Activated CD8-positive, alpha-beta memory T cell treated with anti-CD3 and anti-CD28 coated beads, Interleukin-2, amount 50 U/mL, for 48 hours (primary cell): ENCODE measurements around the gene MYO15A.

Experiments
- DNase-seq: peaks from one replicate; pipeline ENCODE4 v3.0.0-alpha.2; 2020

The MYO15A gene

DNA sequence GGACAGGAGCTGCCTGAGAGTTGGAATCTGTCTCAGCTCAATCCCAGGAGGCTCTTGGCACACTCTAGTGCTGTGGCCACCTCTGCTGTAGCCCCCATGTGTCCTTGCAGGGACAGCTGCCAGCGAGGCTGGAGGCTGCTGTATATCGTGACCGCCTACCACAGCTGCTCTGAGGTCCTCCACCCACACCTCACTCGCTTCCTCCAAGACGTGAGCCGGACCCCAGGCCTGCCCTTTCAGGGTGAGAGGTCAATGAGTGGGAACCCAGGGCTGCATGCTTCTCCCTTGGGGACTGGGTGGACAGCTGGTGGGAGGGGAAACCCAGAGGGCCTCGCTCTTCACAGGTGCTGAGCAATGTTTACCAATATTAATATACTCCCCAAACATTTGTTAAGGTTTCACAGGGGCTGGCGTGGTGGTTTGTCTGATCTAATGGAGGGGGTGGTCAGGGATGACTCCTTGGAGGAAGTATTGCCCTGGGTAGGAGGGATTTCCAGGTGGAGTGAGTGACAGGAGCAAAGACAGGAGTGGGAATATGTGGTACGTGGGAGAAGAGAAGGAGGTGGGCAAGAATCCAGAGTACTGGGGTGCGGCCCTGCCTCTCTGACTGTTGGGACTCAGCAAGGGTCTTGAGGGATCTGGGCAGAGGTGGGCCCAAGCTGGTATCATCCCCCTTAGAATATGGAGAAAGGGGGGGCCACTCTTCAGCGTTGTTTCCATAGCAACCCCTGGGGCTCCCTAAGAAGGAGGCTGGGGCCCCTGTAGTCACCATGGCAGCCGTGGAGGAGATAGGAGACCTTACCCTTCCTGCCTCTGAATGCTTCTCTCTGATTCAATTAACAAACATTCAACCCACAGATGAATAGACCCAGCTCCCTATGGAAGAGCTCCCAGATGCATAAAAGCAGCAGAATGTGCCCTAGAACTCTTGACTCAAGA, 52.9 kb downstream of the MYO15A start:
- DNase-seq, result no peak

DNA sequence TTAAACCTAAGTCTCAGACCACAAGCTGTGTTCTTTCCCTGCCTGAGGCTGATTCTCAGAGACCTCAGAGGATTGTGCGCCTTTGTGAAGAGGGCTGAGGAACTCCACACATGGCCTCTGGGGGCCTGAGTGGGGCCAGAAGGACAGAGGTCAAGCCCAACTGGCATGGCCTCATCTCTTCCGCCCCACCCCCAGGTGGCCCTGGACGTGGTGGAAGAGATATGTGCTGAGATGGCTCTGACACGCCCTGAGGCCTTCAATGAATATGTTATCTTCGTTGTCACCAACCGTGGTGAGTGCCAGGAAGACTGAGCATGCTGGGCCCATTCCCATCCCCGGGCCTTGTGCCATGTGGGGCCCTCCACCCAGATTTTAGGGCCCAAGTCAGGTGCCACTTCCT, 55.0 kb downstream of the MYO15A start:
- DNase-seq, result no peak

DNA sequence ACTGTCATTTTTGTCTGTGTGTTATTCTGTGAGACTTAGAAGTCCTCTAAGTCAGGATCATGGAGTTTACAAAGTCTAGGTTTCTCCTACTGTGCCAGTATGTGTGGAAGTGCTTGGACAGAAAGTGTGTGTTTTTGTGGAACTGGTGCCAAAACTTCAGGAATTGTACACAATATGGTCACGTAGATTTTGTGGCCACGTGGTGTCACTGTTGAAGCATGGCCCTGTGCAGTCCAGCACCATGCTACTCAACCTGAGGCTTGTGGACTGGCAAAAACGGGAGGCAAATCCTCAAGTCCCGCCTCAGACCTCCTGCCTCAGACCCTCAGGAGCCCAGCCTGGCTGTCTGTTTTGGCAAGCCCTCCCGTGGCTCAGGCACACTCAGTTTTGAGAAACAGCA, 58.3 kb downstream of the MYO15A start:
- DNase-seq, result no peak

DNA sequence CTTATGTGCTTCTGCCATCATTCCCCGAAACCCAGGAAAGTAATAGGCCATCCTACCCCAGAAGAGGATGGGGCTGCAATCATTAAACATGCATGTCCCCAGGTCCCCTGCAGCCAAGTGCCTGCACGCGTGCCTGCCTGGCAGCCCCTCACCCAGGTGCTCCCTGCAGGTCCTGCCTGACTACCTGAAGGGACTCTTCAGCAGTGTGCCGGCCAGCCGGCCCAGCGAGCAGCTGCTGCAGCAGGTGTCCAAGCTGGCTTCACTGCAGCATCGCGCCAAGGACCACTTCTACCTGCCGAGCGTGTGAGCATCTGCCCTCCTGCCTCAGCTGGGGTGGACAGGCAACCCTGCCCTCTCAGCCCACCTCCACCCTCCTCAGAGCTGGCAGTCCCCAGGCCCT, 58.9 kb downstream of the MYO15A start:
- DNase-seq, result no peak

DNA sequence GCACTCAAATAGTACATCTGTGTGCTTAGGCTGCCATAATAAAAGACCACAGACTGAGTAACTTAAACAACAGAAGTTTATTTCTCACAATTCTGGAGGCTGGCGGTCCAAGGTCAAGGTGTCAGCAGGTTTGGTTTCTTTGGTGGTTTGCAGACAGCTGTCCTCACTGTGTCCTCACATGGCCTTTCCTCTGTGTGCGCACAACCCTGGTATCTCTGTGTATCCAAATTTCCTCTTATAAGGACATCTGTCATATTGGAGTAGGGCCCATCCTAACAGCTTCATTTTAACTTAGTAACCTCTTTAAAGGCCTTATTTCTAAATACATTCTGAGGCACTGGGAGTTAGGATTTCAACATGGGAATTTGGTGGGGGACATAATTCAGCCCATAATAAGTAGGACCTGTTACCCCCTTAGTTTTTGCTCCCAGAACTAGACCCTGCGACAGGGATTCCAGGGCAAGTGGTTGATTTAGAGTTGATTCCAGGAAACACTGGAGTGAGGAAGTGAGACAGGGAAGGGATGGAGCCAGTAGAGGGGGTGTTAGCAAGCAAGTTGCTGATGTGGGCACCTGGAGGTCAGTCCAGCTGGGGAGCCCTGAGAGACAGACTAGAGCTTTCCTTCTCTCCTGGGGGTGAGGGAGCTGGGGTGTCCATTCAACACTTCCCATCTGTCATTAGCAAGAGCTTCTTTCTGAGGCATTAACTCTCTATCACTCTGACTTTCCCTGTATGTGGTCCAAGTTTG, 64.1 kb downstream of the MYO15A start:
- no peak for DNase-seq

DNA sequence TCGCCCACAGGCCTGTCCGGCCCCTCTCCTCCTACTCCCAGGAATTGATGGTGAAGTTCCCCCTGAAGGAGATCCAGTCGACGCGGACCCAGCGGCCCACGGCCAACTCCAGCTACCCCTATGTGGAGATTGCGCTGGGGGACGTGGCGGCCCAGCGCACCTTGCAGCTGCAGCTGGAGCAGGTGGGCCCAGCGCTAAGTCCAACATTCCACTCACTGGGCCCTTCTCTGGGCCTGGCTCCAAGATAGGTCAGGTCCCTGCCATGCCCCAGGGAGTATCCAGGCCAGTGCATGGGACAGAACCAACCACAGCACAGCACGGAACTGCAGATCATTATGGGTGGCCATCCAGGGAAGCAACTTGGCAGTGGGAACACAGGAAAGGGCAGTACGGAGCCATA, 65.2 kb downstream of the MYO15A start:
- no peak for DNase-seq

DNA sequence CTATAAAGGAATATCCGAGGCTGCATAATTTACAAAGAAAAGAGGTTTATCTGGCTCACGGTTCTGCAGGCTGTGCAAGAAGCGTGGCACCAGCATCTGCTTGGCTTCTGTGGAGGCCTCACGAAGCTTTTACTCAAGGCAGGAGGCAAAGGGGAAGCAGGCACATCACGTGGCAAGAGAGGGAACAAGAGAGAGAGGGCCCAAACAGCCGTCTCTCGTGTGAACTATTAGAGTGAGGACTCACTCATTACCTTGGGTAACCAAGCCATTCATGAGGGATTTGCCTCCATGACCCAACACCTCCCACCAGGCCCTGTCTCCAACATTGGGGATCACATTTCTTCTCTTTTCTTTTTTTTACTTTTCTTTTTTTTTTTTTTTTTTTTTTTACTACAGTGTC, 67.6 kb downstream of the MYO15A start:
- DNase-seq, result no peak

DNA sequence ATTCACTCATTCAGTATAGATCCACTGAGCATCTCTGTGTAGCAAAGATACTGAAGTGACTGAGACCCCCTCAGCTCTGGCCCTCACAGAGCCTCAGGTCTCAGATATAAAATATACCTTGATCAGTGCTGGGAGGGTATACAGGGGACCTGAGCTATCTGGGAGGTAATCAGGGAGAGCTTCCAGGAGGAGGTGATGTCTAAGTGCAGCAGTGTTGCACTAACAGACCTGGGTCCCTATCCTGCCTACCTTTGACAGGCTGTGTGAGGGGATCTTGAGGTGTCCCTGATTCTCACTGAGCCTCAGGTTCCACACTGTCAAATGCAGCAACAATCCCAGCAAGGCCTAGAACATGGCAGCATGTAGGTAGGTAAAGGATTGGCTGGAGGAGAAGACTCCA, 68.6 kb downstream of the MYO15A start:
- DNase-seq, result no peak

DNA sequence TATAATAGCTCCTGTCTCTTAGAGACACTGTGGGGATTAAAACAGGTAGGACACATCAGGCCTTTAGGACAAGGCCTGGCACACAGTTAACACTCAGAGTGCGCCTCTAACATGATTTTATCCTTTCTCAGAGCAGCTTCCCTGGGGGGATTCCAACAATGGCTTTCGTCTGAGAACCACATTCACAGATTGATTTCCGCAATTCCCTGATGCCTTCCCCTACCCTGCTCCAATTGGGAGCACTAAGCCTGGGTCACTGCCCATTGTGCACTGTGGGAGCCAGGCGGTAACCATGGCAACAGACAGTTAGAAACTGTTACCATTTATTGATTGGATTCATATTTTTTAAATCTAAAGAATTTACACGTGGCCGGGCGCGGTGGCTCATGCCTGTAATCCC, 69.2 kb downstream of the MYO15A start:
- DNase-seq, result no peak

DNA sequence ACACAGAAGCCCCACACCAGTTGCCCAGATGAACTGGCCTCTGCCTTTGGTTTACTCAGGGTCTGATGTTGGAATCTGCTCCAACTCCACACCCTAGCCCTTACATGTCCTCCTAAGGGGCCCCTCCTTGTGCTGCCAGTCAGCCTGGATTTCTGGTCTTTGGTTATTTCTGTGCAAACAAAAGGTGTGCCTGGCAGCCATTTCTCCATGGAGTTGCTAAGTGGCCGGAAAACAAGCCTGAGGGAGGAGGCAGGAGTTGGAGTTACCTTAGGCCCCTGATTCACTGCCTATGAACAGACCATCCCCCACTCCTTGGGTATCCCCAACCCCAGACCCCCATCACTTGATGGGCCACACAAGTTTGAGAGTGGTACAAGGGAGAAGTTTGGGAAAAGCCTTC, 70.6 kb downstream of the MYO15A start:
- DNase-seq, result no peak

DNA sequence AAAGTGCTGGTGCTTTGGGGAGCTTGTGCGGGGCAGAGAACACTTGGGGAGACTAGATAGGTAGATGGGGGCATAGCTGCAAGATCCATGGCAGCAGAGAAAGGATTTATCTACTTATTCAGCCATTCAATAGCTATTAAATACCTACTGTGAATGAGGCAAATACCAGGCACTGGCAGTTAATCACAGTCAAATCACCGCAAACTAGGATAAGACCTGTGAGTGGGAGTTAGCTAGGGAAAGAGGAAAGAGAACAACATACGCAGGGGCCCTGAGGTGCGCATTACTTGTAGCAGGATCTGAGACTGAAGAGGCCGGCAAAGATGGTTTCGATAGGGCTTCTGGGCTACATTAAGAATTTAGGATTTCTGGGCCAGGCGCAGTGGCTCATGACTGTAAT, 71.2 kb downstream of the MYO15A start:
- DNase-seq, result no peak

DNA sequence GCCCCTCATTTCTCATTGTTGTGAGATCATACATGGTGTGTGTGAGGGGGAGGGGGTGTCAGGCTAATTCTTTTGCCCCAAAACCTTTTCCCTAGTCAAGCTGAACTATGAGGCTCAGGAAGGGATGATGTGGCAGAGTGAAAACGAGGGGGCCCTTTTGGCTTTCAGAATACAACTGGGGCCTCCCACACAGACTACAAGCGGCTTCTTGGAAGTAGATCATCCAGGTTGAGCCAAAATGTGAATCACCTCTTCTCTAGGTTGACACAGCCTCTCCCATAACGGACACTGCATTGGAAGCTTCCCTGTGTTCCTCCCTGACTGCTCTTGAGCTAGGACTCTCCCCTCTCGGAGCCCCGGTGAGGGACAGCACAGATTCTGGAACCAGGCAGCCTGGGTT, 72.8 kb downstream of the MYO15A start:
- DNase-seq, result peak; percentile 74

DNA sequence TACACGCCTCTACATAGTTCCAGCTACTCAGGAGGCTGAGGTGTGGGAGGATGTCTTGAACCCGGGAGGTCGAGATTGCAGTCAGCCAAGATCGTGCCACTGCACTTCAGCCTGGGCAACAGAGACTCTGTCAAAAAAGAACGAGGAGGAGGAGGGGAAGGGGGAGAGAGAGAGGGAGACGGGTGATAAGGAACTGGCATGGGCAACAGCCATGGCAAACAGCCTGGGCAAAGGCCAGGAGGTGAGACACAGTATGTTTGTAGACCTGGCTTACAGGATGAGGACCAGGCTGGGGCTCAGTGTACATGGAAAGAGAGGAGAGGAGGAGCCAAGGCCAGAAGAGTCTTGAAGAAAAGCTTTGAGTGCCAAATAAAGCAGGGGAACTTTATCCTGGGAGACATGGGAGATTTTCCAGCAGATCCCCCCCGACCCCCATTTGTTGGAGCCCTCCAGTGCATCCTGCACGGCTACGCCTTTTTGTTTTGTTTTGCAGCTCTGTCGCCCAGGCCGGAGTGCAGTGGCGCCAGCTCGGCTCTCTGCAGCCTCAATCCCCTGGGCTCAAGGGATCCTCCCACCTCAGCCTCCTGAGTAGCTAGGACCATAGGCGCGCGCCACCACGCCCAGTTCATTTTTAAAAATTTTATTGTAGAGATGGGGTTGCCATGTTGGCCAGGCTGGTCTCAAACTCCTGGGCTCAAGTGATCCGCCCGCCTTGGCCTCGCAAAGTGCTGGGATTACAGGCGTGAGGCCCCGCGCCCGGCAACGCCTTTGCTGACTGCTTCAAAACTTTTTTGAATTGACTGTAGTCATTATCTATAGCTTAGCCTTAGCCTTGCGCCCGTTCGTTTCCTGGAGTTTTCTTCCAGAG, 73.8 kb downstream of the MYO15A start:
- peak; percentile 62 for DNase-seq

DNA sequence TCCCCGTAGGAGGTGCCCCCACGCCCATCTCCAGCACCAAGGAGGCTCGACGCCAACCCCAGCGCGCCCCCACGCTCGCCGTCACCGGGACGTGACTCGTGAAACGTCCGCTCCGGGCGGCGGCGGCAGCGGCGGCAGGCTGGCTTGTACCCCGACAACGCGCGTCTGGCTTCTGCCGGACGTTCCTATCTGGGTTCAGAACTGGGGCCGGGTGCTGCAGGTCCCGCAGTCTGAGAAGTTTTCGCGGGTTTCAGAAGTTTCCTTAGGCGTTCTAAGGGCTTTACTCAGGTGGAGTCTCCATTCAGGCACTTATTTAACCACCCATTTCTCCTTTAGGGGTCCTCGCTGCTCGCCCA, 74.4 kb downstream of the MYO15A start:
- peak; percentile 93 for DNase-seq

DNA sequence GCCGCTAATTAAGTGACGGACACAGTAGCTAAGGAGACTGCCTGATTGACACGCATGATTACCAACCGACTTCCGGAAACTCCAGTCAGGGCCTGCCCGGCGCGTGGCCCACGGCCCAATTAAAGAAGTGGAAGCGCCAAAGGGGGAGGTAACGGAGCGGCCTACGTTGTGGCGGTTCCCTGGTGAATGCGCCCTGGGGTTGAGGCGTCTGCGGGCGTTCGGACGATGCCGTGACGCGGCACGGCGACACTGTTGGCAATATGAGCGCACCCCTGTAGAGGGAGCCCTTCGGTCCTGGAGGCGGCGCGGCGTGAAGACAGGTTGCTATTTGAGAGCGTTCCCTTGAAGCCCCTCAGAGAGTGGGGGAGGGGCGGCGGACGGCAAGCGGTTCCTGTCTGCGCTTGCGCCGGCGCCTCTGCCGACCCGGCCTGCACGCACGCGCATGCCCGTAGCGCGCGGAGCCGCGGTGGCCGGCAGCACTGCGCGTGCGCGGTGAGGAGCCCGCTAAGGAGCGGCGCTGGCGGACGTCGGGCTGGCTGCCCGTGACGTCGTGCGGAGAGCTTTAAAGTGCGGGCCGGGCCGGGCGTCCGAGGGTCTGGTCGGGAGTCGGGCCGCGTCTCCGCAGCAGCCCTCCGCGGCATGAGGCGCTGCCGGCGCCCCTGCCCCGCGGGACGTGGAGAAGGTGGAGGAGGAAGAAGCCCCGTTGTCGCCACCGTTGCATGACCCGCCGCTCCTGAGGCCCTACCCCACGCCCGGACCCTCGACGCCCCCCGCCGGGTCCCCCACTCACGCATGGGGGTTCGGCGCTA, 75.0 kb downstream of the MYO15A start, which contains the start of gene ALKBH5:
TSS of gene ALKBH5 (plus strand) at position 495 of the 809 bp plus-strand sequence. CDS start 416 bp downstream, outside the sequence.
- peak; percentile 99 for DNase-seq

DNA sequence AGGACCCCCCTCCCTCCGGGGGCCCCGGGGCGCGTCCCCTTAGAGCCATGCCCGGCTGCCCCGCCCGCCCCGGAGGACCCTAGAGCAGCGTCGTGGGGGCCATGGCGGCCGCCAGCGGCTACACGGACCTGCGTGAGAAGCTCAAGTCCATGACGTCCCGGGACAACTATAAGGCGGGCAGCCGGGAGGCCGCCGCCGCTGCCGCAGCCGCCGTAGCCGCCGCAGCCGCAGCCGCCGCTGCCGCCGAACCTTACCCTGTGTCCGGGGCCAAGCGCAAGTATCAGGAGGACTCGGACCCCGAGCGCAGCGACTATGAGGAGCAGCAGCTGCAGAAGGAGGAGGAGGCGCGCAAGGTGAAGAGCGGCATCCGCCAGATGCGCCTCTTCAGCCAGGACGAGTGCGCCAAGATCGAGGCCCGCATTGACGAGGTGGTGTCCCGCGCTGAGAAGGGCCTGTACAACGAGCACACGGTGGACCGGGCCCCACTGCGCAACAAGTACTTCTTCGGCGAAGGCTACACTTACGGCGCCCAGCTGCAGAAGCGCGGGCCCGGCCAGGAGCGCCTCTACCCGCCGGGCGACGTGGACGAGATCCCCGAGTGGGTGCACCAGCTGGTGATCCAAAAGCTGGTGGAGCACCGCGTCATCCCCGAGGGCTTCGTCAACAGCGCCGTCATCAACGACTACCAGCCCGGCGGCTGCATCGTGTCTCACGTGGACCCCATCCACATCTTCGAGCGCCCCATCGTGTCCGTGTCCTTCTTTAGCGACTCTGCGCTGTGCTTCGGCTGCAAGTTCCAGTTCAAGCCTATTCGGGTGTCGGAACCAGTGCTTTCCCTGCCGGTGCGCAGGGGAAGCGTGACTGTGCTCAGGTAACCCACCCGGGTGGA, 75.8 kb downstream of the MYO15A start:
- DNase-seq, result peak; percentile 85

DNA sequence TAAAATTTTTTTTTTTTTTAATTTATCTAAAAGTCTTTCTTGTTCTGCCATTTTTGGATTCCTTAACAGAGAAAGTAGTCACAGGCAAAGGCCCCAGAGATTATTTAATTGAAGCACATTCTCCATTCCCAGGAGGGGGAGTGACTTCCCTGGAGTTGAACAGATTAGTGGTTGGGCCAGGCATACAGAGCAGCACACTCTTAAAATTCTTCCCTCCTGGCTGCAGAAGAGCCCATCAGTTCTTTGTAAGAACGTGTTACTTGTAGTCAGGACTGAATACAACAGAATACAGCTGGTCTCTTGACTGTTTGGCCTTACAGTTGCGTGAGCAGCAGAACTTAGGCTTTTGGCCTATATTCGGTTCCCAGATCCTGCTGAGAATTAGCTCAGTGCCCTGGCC, 76.8 kb downstream of the MYO15A start:
- DNase-seq, result no peak

DNA sequence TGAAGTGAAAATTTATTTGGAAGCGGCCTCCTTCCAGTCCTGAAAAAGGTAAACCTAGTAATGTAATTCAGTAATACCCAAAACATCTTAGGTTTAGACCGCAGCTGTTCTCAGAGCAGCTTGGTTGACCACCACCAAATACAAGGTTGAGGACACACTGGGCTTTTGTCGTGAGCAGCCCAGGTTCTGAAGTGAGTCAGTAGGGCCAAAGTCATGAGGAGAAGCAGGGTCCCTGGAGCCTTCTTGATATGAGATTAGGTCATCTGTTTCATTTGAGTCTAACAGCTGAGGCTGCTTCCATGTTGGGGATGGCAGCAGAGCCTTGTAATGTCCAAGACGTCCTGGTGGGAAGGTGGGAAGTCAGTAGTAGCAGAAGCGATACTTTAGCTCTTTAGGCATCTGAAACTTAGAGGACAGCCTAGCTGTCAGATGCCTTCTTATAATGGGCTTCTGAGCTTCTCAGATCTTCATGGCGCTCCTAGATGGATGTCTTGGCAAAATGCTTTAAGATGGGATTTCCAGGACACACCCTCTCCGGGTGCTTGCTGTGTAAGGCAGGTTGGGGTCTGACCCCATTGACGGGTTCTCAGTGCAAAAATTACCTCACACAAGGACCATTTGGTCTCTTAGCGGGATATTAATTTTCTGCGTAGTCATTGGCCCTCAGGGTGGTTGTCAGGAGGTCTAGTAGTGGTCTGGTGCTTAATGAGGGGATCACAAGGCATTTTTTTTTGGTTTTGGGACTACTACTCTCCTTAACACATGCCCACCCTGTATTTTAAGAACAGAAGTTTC, 77.5 kb downstream of the MYO15A start:
- DNase-seq, result no peak

DNA sequence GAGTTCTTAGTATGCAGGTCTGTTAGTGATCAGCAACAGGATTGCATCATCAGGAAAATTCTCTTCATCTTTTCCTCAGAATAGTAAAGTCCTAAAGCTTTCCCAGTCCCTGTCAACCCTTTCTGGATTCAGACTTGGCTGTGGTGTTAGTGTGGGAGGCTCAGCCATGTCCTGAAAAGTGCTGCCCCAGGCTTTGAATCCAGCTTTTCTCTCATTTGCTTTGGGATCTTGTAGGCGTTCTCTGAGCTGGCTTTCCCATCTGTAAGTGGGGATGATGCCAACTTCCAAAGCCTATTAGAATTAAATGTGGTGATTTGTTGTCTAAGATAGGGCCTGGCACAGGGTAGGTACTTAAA, 78.0 kb downstream of the MYO15A start:
- DNase-seq, result no peak

DNA sequence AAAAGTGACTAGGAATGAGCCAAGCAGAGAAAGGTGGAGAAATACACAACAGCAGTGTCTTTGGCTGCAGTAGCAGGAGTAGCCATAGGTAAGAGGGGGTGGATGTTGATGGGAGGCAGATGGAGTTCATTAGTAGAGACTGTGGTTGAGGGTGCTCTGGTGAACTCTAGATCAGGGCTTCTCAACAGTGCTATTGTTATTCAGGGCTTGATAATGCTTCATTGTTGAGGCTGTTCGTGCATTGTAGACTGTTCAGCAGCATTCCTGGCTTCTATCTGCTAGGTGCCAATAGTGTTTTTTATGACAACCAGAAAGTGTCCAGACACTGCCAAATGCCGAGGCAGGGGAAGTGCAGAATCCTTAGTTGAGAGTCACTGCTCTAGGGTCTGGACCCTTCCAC, 78.7 kb downstream of the MYO15A start:
- DNase-seq, result no peak
